ENCODE data around the gene FIGLA.

FIGLA gene

DNA sequence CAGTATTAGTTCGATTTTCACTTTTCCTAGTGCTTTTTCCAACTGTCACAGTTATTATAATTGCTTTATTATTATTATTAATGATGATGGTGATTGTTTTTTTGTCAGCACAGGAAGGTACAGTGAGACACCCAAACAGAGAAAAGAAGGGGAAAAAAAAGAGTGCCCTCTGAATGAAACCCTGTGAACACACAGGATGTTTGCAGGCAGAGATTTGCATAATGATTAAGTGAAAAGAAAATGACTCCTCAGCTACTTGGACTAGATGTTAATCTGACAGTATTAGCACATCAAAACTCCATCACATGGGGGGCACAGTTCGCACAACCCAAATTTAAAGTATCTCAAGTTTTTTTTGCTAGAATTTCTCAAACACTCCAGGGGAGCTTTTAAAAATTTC is 55.4 kb downstream of the FIGLA start:
- H3K4me3 Mint-ChIP-seq, result no peak overlapping the region

DNA sequence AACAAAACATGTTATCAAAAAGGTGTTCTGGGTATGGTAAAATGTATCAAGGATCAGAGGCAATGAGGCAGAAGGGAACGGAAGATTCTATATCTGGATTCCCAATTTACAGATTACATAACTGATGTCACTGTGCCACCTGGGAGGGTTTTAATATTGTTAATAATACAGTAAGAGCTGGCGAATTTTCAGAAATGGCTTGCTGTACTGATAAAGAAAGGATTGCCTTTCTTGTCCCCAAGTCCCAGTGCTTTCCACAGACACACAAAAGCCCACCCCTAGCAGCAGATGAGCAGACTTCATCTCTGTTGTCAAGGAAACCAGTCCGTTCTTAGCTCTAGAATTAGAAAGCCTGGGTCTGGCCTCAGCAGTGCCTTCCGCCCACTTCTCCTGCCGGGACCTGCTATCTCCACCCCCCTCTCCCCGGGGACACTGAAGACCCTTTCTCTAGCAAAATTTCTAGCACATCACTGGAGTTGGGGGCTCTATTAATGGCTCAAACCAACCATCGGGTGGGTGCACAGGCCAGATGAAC is 56.7 kb downstream of the FIGLA start:
- no peak for DNase-seq (ENCODE audit: low spot score)
- H3K4me1 Mint-ChIP-seq (ENCODE audit: low read depth), result peaks cover 2% of the 10 kb centered on the region
- H3K27ac Mint-ChIP-seq, result no peak overlapping the region
- H3K9me3 Mint-ChIP-seq, result peaks cover 2% of the 10 kb centered on the region
- no peaks in the 10 kb centered on the region for H3K36me3 Mint-ChIP-seq (ENCODE audit: low read depth)
- no peak overlapping the region for H3K4me3 Mint-ChIP-seq
- peaks cover 6% of the 10 kb centered on the region for H3K27me3 Mint-ChIP-seq (ENCODE audit: low read depth)

More for the DNA sequence above, 55.4 kb downstream of the FIGLA start:
- Mint-ChIP-seq H3K27me3 (ENCODE audit: low read depth) (peaks cover 6% of the 10 kb centered on the region), H3K36me3 (ENCODE audit: low read depth) (no peaks in the 10 kb centered on the region), H3K27ac (no peak overlapping the region), H3K4me1 (ENCODE audit: low read depth) (peaks cover 2% of the 10 kb centered on the region), H3K9me3 (peaks cover 2% of the 10 kb centered on the region)
- DNase-seq (ENCODE audit: low spot score), result no peak

DNA sequence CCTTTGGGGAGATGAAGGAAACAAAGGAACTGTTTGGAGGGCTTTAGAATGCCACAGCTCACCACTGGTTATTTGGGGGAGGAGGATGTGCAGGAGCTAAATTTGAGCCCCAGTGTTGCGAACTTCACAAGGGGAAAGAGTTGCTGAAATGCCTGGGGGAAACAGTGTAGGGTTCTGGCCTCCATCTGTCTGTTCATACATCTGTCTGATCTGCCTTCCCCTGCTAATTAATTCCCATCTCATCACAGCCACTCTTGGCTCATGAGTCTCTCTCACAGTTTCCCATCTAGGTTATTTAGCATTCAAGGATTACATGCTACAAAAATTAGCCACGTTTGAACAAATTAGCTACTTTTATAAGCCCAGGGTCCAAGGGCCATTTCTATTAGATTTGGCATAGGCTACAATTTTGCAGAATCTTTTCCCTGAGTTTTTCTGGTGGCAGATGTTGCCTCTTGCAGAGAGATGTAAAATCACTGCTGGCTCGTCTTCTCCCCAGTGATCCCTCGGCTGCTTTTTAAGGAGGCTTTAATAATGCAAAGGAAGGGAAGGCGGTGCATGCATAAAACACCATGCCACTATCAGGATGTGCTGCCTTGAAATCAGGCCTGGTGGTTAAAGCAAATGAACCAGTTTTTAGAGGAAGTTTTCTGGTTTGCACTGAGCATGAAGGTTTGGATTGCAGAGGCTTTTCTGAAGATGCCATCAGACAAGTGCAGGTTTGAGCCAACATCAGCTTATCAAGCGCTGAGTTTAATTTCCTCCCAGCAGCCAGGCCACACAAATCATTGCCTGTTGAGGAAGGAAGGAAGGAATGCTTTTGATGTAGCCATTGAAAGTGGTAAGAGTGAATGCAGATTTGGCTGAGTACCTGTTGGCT is 57.4 kb downstream of the FIGLA start:
- peaks cover 2% of the 10 kb centered on the region for H3K9me3 Mint-ChIP-seq
- DNase-seq (ENCODE audit: low spot score), result no peak
- H3K36me3 Mint-ChIP-seq (ENCODE audit: low read depth), result no peaks in the 10 kb centered on the region
- no peak overlapping the region for H3K27ac Mint-ChIP-seq
- no peak overlapping the region for H3K4me3 Mint-ChIP-seq
- peaks cover 6% of the 10 kb centered on the region for H3K27me3 Mint-ChIP-seq (ENCODE audit: low read depth)
- H3K4me1 Mint-ChIP-seq (ENCODE audit: low read depth), result peaks cover 2% of the 10 kb centered on the region

DNA sequence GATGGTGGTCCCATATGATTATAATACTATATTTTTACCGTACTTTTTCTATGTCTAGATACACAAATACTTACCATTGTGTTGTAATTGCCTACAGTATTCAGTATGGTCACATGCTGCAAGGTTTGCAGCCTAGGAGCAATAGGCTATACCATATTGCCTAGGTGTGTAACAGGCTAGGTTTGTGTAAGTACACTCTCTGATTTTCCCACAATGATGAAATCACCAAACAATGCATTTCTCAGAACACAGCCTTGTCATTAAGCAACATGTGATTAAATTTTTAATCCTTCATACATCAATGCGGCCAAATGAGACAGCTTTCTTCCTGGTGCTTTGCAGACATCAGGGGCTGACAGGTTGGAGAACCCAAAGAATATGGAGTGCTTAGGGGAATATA is 59.7 kb downstream of the FIGLA start:
- H3K36me3 Mint-ChIP-seq (ENCODE audit: low read depth), result no peaks in the 10 kb centered on the region
- peaks cover 2% of the 10 kb centered on the region for H3K4me1 Mint-ChIP-seq (ENCODE audit: low read depth)
- DNase-seq (ENCODE audit: low spot score), result no peak
- no peak overlapping the region for H3K27ac Mint-ChIP-seq
- H3K4me3 Mint-ChIP-seq, result no peak overlapping the region
- H3K27me3 Mint-ChIP-seq (ENCODE audit: low read depth), result peaks cover 6% of the 10 kb centered on the region
- H3K9me3 Mint-ChIP-seq, result no peaks in the 10 kb centered on the region

DNA sequence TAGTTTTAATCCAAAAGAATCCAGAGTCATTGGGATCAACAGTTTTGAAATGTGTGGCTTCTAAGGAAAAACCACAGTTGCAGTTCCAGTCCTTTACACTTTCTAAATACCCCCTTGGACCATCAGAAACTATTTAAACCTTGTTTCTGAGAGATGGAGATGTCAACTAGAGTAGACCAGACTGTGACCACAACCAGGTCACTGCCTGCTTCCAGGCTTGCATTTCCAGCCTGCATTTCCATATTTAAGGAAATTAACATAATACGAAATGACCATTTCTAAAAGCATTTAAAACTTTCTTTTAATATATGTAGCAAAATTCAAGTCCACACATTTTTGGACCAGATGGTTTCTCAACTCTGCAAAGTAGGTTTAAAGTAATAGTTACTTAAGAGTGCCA is 60.8 kb downstream of the FIGLA start:
- no peak overlapping the region for H3K27ac Mint-ChIP-seq
- H3K36me3 Mint-ChIP-seq (ENCODE audit: low read depth), result no peaks in the 10 kb centered on the region
- no peak for DNase-seq (ENCODE audit: low spot score)
- H3K4me3 Mint-ChIP-seq, result no peak overlapping the region
- no peaks in the 10 kb centered on the region for H3K4me1 Mint-ChIP-seq (ENCODE audit: low read depth)
- H3K27me3 Mint-ChIP-seq (ENCODE audit: low read depth), result peaks cover 4% of the 10 kb centered on the region
- no peaks in the 10 kb centered on the region for H3K9me3 Mint-ChIP-seq

DNA sequence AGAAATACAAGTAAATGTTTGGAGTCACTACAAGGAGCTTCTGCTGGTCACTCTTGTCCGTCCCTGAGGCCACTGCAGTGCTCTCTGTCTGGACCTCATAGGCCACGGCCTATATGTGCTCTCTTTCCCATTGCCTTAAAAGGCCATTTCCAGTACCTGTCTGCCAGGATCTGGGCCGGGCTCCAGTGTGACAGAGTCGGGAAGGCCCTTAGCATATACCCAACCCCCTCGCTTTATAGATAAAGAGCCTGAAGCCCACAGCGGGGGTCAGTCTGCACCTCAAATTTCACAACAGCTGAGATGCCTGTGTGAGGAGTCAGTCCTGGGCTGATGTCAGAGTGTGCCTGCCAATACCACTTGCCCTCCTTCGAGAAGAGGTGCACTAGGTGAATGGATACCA is 62.3 kb downstream of the FIGLA start:
- DNase-seq (ENCODE audit: low spot score), result no peak
- H3K36me3 Mint-ChIP-seq (ENCODE audit: low read depth), result no peaks in the 10 kb centered on the region
- H3K9me3 Mint-ChIP-seq, result no peaks in the 10 kb centered on the region
- no peak overlapping the region for H3K27ac Mint-ChIP-seq
- H3K4me1 Mint-ChIP-seq (ENCODE audit: low read depth), result no peaks in the 10 kb centered on the region
- peaks cover 4% of the 10 kb centered on the region for H3K27me3 Mint-ChIP-seq (ENCODE audit: low read depth)
- H3K4me3 Mint-ChIP-seq, result no peak overlapping the region

Measured in T-helper 2 cell treated with Interferon-gamma antibody and Interleukin-4, amounts not matched to agents 5 μg/mL and 100 μg/mL, for 36 hours (primary cell).